ENCODE results near the gene TFDP2. TPM values are rescaled to one million over a fixed set of nuclear protein-coding genes. Genes with fewer than 3 reads are reported as not detected.

The TFDP2 gene
- total RNA-seq, 1 donor from 2014 or later = 173 TPM

DNA sequence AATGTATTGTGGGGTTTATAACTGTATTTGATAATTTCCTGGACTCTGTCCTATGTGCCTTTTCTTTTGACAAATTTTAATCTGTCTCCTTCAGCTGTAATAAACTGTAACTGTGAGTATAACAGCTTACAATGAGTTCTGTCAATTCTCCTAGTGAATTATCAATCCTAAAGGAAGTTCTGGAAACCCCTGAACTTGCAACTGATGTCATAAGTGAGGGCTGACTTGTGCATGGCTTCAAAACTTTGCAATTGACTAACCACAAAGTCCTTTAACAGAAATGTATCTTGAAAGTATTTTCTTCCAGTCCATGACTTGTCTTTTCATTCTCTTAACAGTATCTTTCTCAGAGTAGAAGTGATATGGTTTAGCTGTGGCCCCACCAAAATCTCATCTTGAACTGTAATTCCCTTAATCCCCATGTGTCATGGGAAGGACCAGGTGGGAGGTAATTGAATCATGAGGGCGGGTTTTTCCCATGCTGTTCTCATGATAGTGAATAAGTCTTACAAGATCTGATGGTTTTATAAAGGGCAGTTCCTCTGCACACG, 108.3 kb downstream of the TFDP2 start:
- Mint-ChIP-seq H3K27ac (no peak overlapping the region), H3K4me1 (no peaks in the 10 kb centered on the region), H3K4me3 (no peak overlapping the region), H3K27me3 (ENCODE audit: insufficient read depth, low read depth) (peaks cover 6% of the 10 kb centered on the region), H3K9me3 (peaks cover 2% of the 10 kb centered on the region), H3K36me3 (peaks cover 2% of the 10 kb centered on the region)
- no peak for DNase-seq (ENCODE audit: low spot score)
- Histone ChIP-seq H4K20me1 (ENCODE audit: low read depth) (peaks cover 8% of the 10 kb centered on the region), H3K9ac (no peak overlapping the region), H3K9me3 (ENCODE audit: low read depth) (no peaks in the 10 kb centered on the region), H3F3A (ENCODE audit: low read depth) (no peaks in the 10 kb centered on the region), H3K36me3 (no peaks in the 10 kb centered on the region), H3K4me1 (peaks cover 5% of the 10 kb centered on the region), H2AFZ (replicated peaks) (no peak overlapping the region), H3K27ac (no peak overlapping the region), H3K4me2 (no peak overlapping the region), H3K27me3 (no peaks in the 10 kb centered on the region), H3K79me2 (ENCODE audit: low read depth) (no peaks in the 10 kb centered on the region), H3K4me3 (no peak overlapping the region)
- TF ChIP-seq EZH2phosphoT487 (IDR thresholded peaks at IDR 0.05) = no peak
- TF ChIP-seq CTCF (IDR thresholded peaks at IDR 0.05) = no peak

GRCh38 chr3:142035308-142035922, 113.9 kb downstream of the TFDP2 start:
- Mint-ChIP-seq H3K36me3 (no peaks in the 10 kb centered on the region), H3K4me3 (no peak overlapping the region), H3K4me1 (no peaks in the 10 kb centered on the region), H3K27ac (no peak overlapping the region), H3K27me3 (ENCODE audit: insufficient read depth, low read depth) (peaks cover 6% of the 10 kb centered on the region), H3K9me3 (peaks cover 2% of the 10 kb centered on the region)
- H3K4me1 ChIP-seq = peaks cover 5% of the 10 kb centered on the region
- no peak for DNase-seq (ENCODE audit: low spot score)
- no peaks in the 10 kb centered on the region for H3F3A ChIP-seq (ENCODE audit: low read depth)
- no peak overlapping the region for H3K27ac ChIP-seq
- H3K9me3 ChIP-seq (ENCODE audit: low read depth) = no peaks in the 10 kb centered on the region
- no peak overlapping the region for H3K4me3 ChIP-seq
- H4K20me1 ChIP-seq (ENCODE audit: low read depth) = peaks cover 8% of the 10 kb centered on the region
- H3K36me3 ChIP-seq = no peaks in the 10 kb centered on the region
- H3K27me3 ChIP-seq = no peaks in the 10 kb centered on the region
- no peak overlapping the region for H3K9ac ChIP-seq
- H3K79me2 ChIP-seq (ENCODE audit: low read depth) = no peaks in the 10 kb centered on the region
- H2AFZ ChIP-seq (replicated peaks) = no peak overlapping the region
- no peak for TF ChIP-seq EZH2 (IDR thresholded peaks at IDR 0.05)
- no peak for TF ChIP-seq EZH2phosphoT487 (IDR thresholded peaks at IDR 0.05)
- TF ChIP-seq CTCF (IDR thresholded peaks at IDR 0.05) = no peak
- no peak overlapping the region for H3K4me2 ChIP-seq

DNA sequence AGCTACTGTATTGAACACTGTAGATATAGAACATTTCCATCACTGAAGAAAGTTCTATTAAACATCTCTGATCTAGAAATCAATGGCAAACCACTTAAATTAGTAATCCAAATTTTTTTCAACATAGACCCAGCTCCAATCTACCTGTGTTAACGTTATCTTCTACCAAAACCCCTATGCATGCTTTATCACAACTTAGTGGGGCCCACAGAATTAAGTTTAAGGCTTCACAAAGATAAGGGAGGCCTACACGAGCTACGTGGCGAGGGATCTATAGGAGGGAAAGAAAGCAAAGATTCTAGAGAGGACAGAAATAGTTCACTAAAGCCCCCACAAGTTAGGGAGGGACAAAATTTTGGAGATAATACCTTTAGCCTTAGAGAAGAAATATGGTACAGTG, 116.1 kb downstream of the TFDP2 start:
- TF ChIP-seq CTCF (IDR thresholded peaks at IDR 0.05) (no peak), EZH2 (IDR thresholded peaks at IDR 0.05) (no peak), EZH2phosphoT487 (IDR thresholded peaks at IDR 0.05) (no peak)
- Mint-ChIP-seq H3K4me1 (peaks cover 14% of the 10 kb centered on the region), H3K27ac (no peak overlapping the region), H3K4me3 (no peak overlapping the region), H3K9me3 (peaks cover 2% of the 10 kb centered on the region), H3K27me3 (ENCODE audit: insufficient read depth, low read depth) (no peaks in the 10 kb centered on the region), H3K36me3 (no peaks in the 10 kb centered on the region)
- peaks cover 4% of the 10 kb centered on the region for H3K79me2 ChIP-seq (ENCODE audit: low read depth)
- no peak overlapping the region for H2AFZ ChIP-seq (replicated peaks)
- peaks cover 10% of the 10 kb centered on the region for H3K4me1 ChIP-seq
- no peaks in the 10 kb centered on the region for H3K27me3 ChIP-seq
- H3K4me2 ChIP-seq = no peak overlapping the region
- H3K4me3 ChIP-seq = no peak overlapping the region
- H3K9me3 ChIP-seq (ENCODE audit: low read depth) = no peaks in the 10 kb centered on the region
- no peak overlapping the region for H3K27ac ChIP-seq
- no peaks in the 10 kb centered on the region for H3K36me3 ChIP-seq
- no peaks in the 10 kb centered on the region for H4K20me1 ChIP-seq (ENCODE audit: low read depth)
- no peak for DNase-seq (ENCODE audit: low spot score)
- peaks cover 15% of the 10 kb centered on the region for H3F3A ChIP-seq (ENCODE audit: low read depth)
- no peak overlapping the region for H3K9ac ChIP-seq
